Measurements from ENCODE around the gene PARD6G. TPM values are rescaled to one million over a fixed set of nuclear protein-coding genes. Genes with fewer than 3 reads are reported as not detected.
A peak's percentile ranks its signal among the peaks of the same experiment; 100 is the strongest.

PARD6G gene
- total and polyA plus RNA-seq, 8 donors, result 0.42 to 2.2 (median 1.2) TPM

DNA sequence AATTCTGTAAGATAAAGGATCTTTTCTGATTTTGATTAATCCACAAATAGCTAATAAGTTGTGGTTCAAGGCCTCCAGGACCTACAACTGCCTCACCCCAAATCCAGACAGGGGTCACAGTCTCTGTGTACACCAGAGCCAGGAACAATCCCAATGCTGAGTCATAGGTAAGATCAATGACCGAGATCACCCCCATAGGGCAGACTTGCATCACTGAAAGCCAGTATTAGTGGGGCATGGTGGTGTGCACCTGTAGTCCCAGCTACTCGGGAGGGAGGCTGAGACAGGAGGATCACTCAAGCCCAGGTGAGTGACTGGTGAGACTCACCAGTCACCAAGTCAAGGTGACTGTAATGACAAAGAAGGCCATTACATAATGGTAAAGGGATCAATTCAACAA lies 12.9 kb downstream of the PARD6G start:
- 86 to 92% methylated on average over 2 of the region's 2 CpGs for WGBS, 2 donors
- TF ChIP-seq, protein P1, sequence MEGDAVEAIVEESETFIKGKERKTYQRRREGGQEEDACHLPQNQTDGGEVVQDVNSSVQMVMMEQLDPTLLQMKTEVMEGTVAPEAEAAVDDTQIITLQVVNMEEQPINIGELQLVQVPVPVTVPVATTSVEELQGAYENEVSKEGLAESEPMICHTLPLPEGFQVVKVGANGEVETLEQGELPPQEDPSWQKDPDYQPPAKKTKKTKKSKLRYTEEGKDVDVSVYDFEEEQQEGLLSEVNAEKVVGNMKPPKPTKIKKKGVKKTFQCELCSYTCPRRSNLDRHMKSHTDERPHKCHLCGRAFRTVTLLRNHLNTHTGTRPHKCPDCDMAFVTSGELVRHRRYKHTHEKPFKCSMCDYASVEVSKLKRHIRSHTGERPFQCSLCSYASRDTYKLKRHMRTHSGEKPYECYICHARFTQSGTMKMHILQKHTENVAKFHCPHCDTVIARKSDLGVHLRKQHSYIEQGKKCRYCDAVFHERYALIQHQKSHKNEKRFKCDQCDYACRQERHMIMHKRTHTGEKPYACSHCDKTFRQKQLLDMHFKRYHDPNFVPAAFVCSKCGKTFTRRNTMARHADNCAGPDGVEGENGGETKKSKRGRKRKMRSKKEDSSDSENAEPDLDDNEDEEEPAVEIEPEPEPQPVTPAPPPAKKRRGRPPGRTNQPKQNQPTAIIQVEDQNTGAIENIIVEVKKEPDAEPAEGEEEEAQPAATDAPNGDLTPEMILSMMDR (IDR thresholded peaks at IDR 0.05), result no peak

DNA sequence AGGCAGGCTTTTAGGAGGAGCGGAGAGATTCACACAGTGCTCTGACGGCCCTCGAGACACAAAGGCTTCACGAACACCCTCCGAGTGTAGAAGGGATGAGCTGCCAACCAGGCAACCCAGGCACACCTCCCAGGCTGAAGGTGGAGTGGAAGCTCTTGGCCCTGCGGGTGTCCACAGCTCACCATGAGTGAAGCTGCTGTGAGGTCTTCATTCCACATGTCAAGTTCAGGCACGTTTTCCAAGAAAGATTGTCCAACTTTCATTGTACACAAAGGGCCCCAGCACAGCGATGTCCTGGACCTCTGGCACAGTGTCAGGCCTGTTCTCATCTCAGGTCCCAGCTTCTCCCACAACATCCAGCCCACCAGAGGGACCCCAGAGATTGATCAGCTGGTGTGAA lies 13.4 kb downstream of the PARD6G start:
- intact Hi-C loops (cut with DNase I), result no loop called here
- Histone ChIP-seq H3K4me1 (no peaks in the 10 kb centered on the region), H3K4me3 (no peak overlapping the region), H3K9me3 (no peaks in the 10 kb centered on the region), H3K27ac (no peak overlapping the region), H3K27me3 (no peaks in the 10 kb centered on the region), H3K36me3 (no peaks in the 10 kb centered on the region)
- ATAC-seq (no peak), DNase-seq (peak in 1 of 6 donors; percentile 3), FAIRE-seq (no peak)
- TF ChIP-seq, protein P1 (IDR thresholded peaks at IDR 0.05), result no peak
- WGBS, 2 donors, result 81 to 87% methylated on average over 8 of the region's 8 CpGs

More for the DNA sequence above, 12.9 kb downstream of the PARD6G start:
- intact Hi-C loops (cut with DNase I), result no loop called here
- Histone ChIP-seq H3K36me3 (no peaks in the 10 kb centered on the region), H3K27ac (no peak overlapping the region), H3K4me1 (no peaks in the 10 kb centered on the region), H3K4me3 (no peak overlapping the region), H3K9me3 (no peaks in the 10 kb centered on the region), H3K27me3 (no peaks in the 10 kb centered on the region)
- DNase-seq (no peak), ATAC-seq (no peak), FAIRE-seq (no peak)

DNA sequence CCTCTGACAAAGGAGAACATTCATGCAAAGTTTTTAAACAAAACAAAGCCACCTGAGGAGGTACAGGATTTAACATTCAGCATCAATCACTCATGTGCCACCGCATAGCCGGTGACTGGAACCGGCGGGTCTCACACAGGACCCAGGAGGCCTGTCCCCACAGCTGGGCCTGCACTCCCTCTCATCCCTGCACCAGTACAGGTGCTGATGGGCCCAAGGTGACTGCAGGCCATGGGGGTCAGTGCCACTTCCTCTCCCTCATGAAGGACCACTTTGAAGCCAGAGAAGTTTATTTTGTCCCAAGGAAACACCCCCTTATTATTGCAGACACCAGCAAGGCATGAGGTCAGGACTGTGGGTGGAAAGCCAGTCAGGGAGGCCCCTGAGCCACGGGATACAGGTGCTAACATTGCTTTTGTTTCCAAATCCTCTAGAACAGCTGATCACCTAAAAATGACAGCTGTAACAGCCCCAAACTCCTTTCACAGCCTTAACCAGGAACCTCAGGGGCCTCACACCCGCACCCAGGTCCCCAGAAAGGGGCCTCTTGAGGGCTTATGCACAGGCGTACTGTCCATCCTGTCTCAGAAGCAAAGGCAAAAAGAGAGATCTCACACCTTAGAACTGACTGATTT lies 14.0 kb downstream of the PARD6G start:
- ATAC-seq (no peak), DNase-seq (peak in 1 of 6 donors; percentile 2), FAIRE-seq (no peak)
- H3K4me3 ChIP-seq, result no peak overlapping the region
- TF ChIP-seq, protein P1 (IDR thresholded peaks at IDR 0.05), result no peak
- no peaks in the 10 kb centered on the region for H3K36me3 ChIP-seq
- intact Hi-C loops (cut with DNase I), result no loop called here
- H3K9me3 ChIP-seq, result no peaks in the 10 kb centered on the region
- no peaks in the 10 kb centered on the region for H3K4me1 ChIP-seq
- H3K27me3 ChIP-seq, result no peaks in the 10 kb centered on the region
- 81 to 86% methylated on average over 7 of the region's 7 CpGs for WGBS, 2 donors
- no peak overlapping the region for H3K27ac ChIP-seq

DNA sequence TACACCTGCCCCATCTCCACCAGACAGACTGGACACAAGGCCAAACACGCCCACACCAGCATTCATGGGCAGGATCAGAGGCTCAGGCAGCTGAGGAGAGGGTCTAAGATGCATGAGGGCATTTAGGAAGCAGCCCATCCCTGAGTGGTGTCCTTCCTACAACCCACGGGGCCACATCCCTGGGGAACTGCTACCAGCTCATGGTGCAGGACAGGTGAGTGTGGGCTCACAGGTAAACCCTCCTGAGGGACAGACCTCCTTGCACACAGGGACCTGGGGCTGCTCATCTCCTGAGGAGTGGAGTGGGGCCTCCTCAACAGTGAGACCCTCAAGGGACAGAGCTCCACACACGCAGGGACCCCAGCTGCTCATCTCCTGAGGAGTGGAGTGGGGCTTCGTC lies 14.6 kb downstream of the PARD6G start:
- no peaks in the 10 kb centered on the region for H3K27me3 ChIP-seq
- DNase-seq (peak in 1 of 6 donors; percentile 5), ATAC-seq (no peak), FAIRE-seq (no peak)
- H3K27ac ChIP-seq, result no peak overlapping the region
- no peak overlapping the region for H3K4me3 ChIP-seq
- WGBS, 2 donors, result 82 to 93% methylated on average over 4 of the region's 4 CpGs
- no peaks in the 10 kb centered on the region for H3K36me3 ChIP-seq
- H3K9me3 ChIP-seq, result no peaks in the 10 kb centered on the region
- TF ChIP-seq, protein P1 (IDR thresholded peaks at IDR 0.05), result no peak
- H3K4me1 ChIP-seq, result no peaks in the 10 kb centered on the region
- intact Hi-C loops (cut with DNase I), result no loop called here

DNA sequence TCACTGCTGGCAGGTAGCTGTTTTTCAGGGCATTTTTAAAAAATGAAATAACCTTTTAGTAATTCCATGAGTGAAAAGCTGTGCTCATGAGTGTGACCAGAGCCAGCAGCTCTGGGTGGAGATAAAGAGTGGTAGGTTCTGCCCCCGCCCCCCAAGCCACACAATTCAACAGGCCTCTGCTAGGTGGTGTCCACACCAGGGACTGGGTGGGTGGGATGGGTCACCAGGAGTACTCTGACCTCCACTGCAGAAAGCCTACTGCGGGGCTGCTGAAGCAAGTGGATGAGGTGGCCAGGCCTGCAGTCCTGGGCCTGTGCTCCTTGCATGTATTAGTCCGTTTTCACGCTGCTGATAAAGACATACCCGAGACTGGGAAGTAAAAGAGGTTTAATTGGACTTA lies 15.3 kb downstream of the PARD6G start:
- no peak overlapping the region for H3K4me3 ChIP-seq
- H3K36me3 ChIP-seq, result no peaks in the 10 kb centered on the region
- no peaks in the 10 kb centered on the region for H3K9me3 ChIP-seq
- 87 to 88% methylated on average over 5 of the region's 5 CpGs for WGBS, 2 donors
- peak in 1 of 6 donors; percentile 1 for DNase-seq
- no peak for ATAC-seq
- no peaks in the 10 kb centered on the region for H3K27me3 ChIP-seq
- no peak for FAIRE-seq
- intact Hi-C loops (cut with DNase I), result no loop called here
- H3K27ac ChIP-seq, result no peak overlapping the region
- no peaks in the 10 kb centered on the region for H3K4me1 ChIP-seq
- TF ChIP-seq, protein P1 (IDR thresholded peaks at IDR 0.05), result no peak

Data from pancreas (tissue), 10 donors.